ENCODE data around the gene YPEL3.

YPEL3 gene

DNA sequence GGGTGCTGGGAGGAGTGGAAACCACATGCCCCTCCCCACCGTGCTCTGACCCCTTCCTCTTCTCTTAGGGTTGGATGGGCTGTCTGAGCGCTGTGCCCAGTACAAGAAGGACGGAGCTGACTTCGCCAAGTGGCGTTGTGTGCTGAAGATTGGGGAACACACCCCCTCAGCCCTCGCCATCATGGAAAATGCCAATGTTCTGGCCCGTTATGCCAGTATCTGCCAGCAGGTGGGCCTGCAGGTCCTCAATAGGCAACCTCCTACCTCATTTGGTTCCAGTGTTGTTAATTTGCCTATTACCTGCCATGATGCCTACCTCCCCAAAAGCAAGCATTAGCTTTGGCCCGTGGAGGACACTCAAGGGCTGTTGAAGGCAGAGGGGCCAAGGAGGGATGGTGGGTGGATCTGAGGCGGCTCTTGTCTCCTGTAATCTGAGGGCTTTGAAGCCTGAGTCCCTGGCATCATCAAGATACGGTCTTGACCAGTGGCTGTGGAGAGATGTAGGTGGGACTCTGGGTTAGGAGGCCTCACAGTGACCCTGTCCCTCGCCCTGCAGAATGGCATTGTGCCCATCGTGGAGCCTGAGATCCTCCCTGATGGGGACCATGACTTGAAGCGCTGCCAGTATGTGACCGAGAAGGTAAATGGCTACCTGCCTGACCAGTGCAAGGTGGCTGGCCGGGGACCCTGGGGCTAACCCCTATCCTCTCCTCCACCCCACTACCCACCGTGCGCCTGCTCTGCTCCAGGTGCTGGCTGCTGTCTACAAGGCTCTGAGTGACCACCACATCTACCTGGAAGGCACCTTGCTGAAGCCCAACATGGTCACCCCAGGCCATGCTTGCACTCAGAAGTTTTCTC lies 27.0 kb downstream of the YPEL3 start:
- DNase-seq (ENCODE audit: low spot score): no peak

DNA sequence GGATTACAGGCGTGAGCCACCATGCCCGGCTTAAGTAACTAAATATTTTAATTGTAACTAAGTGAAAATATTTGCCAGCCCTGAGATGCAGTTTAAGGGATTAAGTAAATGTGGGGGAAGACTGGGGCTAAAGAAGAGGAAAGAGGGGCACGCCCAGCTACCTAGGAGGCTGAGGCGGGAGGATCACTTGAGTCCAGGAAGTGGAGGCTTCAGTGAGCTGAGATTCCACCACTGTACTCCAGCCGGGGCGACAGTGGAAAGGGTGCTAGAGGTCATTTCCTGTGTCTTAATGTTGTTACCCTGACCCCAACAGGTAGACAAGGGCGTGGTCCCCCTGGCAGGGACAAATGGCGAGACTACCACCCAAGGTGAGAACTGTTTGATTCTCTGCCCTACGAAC lies 27.7 kb downstream of the YPEL3 start:
- DNase-seq (ENCODE audit: low spot score): no peak

DNA sequence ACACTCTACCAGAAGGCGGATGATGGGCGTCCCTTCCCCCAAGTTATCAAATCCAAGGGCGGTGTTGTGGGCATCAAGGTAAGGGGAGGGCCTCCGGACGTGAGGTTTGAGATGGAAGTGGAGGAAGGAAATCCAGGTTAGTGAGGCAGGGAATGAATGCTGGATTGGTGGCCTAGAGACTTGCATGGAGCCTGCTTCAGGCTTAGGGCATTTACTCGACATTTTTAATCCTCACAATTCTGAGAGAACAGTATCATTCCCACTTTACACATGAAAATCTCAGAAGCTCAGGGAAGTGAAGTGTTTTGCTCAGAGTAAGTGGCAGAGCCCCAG lies 28.5 kb downstream of the YPEL3 start:
- DNase-seq (ENCODE audit: low spot score): no peak

DNA sequence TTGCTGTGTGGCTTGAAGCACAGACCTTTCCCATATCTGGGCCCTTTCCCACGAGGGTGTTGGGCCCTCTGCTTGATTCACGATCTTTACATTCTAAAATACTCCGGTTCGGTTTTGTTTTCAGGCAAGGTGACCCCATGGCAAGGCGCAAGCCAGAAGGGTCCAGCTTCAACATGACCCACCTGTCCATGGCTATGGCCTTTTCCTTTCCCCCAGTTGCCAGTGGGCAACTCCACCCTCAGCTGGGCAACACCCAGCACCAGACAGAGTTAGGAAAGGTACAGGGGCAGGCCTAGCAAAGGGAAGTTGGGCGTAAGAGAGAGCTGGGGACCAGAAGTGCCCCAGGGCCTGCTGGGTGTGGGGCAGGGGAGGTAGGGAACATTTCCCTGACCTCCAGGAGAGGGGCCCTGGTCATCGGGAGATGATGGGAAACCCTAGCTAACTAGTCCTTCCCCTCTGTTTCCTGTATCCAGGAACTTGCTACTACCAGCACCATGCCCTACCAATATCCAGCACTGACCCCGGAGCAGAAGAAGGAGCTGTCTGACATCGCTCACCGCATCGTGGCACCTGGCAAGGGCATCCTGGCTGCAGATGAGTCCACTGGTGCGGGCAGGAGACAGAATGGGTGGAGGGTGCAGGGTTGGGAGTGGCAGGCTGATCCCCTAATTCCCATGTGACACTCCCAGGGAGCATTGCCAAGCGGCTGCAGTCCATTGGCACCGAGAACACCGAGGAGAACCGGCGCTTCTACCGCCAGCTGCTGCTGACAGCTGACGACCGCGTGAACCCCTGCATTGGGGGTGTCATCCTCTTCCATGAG lies 29.0 kb downstream of the YPEL3 start:
- no peak for DNase-seq (ENCODE audit: low spot score)

DNA sequence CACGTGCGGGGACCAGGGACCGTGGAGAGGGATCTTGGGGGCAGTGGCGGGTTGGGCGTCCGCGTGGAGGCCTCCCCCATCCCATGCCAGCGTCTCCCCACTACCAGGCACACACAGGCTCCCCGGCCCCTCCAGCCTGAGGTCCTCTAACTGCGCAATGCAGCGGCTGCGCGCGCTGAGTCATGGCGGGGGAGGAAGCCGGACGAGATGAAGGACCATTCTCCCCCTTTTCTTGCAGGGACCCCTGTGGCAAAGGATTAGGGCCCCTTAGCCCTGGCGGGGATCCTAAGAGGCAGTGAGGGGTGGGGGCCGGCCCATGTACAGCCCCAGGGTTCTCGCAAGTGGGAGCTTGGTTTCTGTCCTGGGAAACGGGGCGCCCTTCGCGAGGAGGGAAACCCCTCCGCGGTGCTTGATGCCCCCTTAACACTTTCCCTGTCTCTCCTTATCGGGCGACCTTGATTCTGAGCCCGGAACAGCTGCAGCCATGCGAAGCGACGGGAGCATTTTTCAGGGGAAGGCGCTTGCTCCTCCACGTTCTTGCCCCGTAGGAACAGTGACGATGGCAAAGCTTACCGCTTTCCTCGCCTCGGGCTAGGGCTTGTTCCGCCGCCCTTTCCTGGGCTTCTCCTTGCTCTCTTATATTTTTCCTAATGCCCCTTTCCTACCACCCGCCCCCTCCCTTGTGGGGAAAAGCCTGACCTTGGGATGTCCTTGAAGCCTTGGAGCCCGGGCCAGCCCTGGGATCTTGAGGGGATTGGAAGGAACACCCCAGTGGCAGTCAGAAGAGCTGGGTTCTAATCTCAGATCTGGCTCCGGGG lies 29.9 kb downstream of the YPEL3 start:
- no peak for DNase-seq (ENCODE audit: low spot score)

DNA sequence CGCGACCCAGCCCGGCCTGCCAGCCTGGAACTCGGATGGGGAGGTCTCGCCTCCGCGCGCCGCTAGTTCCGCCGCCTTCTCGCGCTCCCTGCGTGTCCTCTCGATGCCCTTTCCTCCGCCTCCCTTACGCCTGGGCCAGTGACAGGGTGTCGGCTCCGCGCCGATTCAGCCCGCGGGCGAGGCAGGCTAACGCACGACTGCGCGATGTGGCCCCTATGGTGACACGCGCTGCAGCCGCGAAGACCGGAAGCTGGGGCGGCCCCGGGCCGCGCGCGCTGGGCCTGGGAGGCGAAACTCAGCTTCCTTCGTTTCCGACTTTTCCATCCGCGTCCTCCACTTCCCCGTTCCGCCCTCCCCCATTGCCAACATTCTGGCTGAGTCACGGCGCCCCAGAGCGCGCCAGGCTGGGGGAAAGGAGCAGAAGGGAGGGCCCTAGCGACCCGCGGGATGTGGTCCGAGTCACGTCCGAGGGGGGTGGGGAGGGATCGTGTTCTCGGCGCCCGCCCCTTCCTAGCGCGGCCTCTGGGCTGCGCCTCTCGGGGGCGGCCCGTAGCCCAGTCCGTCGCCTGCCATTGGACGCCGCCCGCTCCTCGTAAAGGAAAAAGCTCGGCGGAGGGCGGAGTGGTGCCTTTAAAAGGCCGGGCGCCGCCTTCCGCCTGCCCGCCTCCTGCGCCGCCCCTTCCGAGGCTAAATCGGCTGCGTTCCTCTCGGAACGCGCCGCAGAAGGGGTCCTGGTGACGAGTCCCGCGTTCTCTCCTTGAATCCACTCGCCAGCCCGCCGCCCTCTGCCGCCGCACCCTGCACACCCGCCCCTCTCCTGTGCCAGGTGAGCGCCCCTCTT lies 30.7 kb downstream of the YPEL3 start, which contains the start of gene ALDOA:
Gene ALDOA, plus strand, starts transcription at position 659 of the 841 bp plus-strand sequence. CDS start 1,138 bp downstream, outside the sequence.
- peak; percentile 95 for DNase-seq (ENCODE audit: low spot score)

DNA sequence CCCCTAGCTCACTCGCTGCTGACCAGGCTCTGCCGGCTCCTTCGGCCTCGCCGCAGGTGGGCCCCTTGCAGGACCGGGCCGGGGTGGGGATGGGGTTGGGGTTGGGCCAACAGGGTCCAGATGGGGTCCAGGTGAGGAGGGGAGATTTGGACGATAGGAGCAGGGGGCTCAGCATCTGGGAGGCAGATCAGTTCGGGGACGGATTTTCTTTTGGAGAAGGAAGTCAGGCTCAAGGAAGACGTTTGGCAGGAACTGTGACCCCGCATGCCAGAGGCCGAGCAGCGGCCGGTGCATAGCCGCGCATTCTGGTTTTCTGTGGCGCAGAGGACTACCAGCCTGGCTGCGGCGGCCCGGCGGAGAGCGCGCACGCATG lies 31.3 kb downstream of the YPEL3 start:
- DNase-seq (ENCODE audit: low spot score): no peak

DNA sequence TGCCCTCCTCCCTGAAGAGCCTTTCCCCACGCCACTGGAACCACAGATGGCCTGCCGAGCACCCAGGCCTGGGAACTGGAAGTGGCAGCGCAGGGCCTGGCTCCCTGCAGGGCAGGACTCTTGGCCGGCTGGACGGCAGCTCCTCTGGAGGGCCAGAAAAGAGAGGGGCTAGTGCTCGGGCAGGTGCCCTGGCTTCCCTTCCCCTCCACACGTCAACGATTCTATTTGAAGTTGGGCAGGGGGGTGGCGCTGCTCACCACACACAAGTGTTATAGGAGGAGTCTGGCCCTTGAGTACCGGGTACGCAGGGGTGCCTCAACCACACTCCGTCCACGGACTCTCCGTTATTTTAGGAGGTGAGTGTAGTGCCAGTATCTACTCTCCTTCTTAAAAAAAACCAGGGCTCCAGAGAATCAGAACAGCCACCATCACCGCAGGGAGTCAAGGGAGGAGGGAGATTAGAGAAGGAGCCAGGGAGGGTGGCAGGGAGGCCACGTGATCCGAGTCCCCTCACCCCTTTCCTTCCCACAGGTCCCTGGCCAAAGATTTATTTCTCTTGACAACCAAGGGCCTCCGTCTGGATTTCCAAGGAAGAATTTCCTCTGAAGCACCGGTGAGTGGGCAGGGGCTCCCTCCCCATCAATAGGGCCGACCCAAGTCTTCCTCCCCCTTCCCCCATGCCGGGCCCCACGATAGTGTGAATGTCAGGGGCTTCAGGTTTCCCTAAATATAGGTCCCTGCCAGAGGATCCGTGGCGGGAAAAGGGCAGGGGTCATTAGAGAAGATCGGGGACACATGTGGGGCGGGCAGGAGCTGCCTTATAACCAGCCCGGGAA lies 31.9 kb downstream of the YPEL3 start:
- DNase-seq (ENCODE audit: low spot score): peak; percentile 68

DNA sequence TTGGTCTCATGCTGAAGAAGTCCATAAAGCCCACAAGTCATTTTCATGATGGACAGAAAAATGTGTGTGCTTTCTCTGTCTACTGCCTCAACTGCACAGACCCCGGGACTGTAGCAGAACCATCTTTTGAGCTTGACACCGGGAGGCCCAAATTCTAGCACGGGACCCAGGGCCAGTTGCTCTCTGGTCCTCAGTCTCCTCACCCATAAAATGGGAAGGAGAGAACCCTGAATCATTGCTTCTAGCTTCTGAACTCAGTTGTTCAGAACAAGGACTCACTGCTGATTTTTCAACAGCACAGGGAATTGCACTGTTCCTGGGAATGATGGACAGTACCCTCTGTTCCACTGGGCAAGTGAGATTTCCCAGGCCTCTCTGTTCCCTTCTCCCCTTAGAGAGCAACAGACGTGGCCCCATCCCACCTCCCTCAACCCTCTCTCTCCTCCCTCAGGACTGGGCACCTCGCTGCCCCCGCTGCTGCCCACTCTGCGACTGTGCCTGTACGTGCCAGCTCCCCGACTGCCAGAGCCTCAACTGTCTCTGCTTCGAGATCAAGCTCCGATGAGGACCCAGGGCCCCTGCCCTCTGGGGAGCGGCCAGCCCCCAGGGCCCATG lies 32.6 kb downstream of the YPEL3 start:
- no peak for DNase-seq (ENCODE audit: low spot score)

DNA sequence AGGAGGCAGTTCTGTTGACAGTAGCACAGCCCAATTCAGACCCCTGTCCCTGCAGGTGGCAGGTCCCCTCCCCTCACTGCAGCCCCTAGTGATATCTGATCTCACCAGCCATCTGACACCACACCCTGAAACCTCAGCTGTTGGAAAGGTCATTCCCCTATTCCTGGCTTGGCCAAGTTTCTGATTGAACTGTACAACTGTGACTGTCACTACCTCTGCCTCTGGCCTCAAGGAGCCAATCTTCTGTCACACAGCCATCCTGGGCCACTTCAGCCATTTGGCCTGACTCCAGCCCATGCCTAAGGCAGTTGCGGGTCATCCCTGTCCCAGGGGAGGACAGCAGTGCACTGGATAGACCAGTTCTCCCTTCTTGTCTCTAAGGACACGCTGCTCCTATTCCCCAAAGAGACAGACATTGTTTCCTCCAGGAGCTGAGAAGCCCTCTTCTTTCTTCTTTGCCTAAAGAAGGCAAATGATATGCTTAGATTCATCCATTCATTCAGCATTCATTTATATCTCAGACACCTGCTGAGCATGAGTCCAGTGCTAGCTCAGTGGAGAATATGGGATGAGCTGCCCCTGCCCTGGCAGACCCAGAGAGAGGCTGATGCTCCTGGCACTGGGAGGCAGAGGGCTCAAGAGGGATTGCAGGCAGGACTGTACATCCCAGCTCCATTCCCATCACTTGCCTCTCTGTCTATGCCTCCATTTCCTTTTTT lies 35.0 kb downstream of the YPEL3 start:
- DNase-seq (ENCODE audit: low spot score): no peak

DNA sequence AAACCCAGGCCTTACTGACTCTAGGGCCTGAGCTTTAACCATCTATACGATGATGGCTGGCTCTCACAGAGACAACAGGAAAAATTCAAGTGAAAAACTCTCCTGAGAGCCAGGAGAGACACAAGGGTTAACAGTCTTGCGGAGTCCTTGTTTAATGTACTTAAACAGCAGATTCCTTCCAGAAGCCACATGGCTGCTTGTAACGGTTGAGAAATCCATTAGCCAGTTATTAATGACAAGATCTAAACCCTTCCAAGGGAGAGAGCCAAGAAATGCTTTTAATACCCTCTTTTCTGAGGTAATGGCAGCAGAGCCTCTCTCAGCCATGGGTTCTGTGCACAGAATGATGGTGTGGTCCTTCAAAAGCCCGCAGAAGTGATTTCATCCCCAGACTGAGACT lies 35.7 kb downstream of the YPEL3 start:
- DNase-seq (ENCODE audit: low spot score): no peak

DNA sequence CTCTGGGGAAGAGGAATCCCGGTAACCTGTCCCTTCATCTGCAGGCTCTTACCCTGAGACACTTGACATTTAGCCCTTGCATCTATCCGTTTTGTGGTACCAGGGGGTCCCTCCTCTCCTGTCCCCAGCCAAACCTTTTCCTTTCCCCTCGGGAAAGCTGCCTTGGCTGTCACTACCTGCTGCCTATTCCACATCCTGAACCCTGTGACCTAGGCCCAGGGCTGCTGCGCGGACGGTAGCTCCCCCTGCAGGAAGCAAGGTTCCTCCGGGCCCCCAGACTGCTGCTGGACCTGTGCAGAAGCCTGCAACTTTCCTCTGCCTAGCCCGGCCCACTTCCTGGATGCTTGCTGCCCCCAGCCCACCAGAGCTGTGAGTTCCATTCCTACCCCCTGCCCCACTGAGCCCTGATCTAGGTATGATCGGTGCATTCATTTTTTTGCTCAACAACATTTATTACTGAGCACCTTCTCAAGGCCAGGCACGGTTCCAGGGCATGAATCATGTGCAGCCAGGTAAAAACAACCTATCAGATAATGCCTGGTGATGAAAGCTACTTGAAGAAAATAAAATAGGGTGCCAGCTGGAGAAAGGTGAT lies 41.0 kb downstream of the YPEL3 start:
- DNase-seq (ENCODE audit: low spot score): peak; percentile 90

DNA sequence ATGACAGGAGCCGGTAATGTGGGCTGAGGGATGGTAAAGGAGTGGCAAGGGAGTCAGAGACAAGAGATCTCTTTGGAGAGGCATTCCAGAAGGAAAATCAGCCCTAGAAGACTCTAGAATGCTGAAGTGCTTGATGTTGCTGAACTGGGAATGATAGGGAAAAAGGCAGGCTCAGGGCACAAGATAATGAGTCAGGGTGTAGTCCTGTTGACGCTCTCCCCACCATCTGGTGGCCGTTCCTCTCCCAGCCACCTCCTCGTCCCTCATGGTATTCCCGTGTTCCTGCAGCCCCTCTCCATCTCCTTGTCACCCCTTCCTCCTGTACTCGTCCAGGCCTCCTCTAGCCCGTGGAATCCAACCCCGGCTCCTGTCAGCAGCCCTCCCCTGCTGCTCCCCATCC lies 41.6 kb downstream of the YPEL3 start:
- DNase-seq (ENCODE audit: low spot score): no peak

DNA sequence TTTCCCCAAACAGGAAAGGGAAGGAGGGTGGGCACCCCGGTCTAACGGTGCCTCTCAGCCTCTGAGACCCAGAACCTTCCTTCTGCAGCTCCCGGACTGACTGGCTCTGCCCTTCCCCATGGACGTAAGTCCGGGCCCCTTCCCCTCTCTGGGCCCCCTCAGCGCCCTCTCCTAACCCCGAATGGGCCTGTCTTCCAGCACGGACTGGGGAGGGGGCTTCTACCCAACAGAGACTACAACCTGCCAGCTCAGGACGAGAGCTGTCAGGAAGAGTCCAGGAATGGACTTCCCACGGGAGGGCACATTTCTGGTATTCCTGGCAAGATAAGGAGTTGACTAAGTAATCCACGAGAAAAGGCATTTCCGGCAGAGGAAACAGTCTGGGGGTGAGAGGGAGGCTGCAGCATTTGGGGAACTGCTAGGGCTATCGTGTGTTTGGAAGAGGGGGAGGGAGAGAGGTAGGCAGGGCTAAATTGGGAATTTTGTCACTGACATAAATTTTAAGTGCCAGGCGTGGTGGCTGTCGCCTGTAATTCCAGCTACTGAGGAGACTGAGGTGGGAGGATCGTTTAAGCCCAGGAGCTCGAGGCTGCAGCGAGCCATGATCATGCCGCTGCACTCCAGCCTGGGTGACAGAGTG lies 42.5 kb downstream of the YPEL3 start:
- peak; percentile 46 for DNase-seq (ENCODE audit: low spot score)

DNA sequence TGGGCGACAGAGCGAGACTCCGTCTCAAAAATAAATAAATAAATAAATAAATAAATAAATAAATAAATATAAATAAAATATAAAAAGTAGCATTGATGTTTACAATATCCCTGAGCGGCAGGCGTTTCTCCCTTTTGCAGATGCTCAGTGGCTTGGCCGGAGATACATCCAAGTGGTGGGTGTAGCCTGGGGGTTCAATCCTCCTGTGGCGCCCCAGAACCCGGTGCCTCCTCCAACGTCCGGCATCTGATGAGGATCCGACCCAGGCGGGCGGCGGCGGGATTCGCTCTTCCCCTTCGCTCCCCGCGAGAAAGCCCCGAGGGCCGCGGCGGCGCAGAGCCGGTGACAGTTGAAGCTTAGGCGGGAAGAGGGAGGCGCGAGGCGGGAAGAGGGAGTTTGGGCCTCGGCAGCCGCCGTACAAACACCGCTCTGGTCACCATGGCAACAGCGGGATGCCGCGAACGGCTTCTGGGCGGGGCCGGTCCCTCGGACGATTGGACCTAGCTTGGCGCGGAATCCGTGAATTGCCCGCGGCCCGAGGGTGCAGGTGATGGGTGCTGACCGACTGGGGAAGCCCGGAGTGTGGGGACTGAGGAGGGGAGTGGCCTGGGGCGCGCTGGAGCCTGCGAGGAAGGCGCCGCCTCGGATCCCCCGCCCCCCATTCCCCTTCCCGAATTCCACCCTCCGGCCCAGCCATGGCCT lies 43.2 kb downstream of the YPEL3 start:
- DNase-seq (ENCODE audit: low spot score): peak; percentile 98

DNA sequence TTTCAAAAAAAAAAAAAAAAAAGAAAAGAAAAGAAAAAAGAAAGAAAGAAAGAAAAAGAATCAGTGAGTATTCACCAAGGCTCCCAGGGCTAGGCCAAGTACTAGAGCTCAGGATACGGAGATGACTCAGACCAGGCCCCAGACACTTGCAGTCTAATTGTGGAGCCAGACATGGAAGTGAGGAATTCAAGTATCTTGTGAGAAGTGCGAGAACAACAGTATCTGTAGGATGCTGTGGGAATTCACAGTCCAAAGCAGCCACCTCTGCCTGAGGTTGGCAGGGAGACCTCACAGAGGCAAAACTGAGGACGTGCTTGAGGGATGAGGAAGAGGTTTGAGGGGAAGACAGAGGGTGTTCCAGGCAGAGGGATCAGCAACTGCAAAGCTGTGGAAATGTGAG lies 44.5 kb downstream of the YPEL3 start:
- DNase-seq (ENCODE audit: low spot score): no peak

DNA sequence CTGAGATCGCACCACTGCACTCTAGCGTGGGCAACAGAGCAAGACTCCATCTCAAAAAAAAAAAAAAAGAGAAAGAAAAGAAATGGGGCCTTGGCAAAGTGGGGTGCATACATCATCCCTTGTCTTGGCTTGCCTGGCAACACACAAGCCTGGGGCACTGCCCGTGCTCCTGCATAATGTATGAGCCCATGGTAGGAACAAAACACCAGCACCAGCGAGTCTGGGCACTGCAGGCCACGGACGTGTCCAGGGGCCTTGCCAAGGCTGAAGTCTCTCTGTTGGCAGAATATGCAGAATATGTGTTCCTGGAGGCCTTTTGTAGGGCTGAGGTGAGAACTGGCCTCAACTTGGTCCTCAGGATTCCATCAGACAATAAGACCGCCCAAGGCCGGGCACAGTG lies 46.1 kb downstream of the YPEL3 start:
- no peak for DNase-seq (ENCODE audit: low spot score)

DNA sequence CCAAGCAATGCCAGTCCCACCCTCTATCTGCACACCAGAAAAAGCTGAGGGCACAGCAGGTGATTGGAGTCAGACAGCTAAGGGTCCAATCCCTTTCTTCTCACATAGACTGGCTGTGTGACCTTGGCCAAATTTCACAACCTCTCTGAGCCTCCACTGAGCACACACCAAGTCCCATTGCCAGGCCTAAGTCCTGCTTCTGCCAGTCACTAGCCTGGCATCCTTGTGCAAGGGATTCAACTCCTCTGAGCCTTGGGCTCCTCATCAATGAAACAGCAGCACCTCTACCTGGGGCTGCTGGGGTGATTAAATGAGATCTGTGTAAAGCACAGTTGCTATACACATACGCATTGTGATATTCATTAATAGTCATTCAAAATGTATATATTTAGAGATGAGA lies 49.4 kb downstream of the YPEL3 start:
- no peak for DNase-seq (ENCODE audit: low spot score)
